GM12878 (cell line): ENCODE measurements around the gene SSR2. TPM values are rescaled to one million over a fixed set of nuclear protein-coding genes. Genes with fewer than 3 reads are reported as not detected.

Experiments
- BCL11A ChIP-seq: IDR thresholded peaks from 2 replicates; pipeline ENCODE4 v1.6.1; 2011; ENCODE audit warnings: low read depth, low read length
- BHLHE40 ChIP-seq, 2 experiments: fragments of 450-650 bp in 1 of 2; IDR thresholded peaks; 2 replicates each; pipeline ENCODE4 v1.6.1; 2011 to 2017; ENCODE audit warnings: low read depth in 2 of 2, borderline replicate concordance in 1 of 2, improper control_type of control experiment in 1 of 2, low read length in 1 of 2, mild to moderate bottlenecking in 1 of 2
- CHD1 ChIP-seq: IDR thresholded peaks from 2 replicates; pipeline ENCODE4 v1.6.1; 2012; ENCODE audit warnings: low read depth, low read length, improper control_type of control experiment
- E2F8 ChIP-seq: fragments of 450-650 bp; IDR thresholded peaks from 2 replicates; pipeline ENCODE4 v1.6.1; 2018; ENCODE audit warnings: mild to moderate bottlenecking, low read depth, moderate library complexity; ENCODE audit not compliant: partially characterized antibody
- EED ChIP-seq: sonication (generic); IDR thresholded peaks from 2 replicates; pipeline ENCODE4 v1.6.1; 2016; ENCODE audit warnings: antibody characterized with exemption, low read depth
- EGR1 ChIP-seq, 2 experiments: IDR thresholded peaks; 1 replicate in 1 of 2; 2 replicates in 1 of 2; pipeline ENCODE4 v1.6.1; 2011 to 2012; ENCODE audit warnings: low read depth in 2 of 2, low read length in 2 of 2, borderline replicate concordance in 1 of 2, mild to moderate bottlenecking in 1 of 2, moderate library complexity in 1 of 2
- HDAC2 ChIP-seq: fragments of 200-600 bp; sonication (generic); IDR thresholded peaks from 2 replicates; pipeline ENCODE4 v1.6.1; 2017
- MXI1 ChIP-seq: fragments of 150-350 bp; IDR thresholded peaks from 2 replicates; pipeline ENCODE4 v1.6.1; 2011; ENCODE audit warnings: low read depth, mild to moderate bottlenecking, inconsistent platforms, low read length, improper control_type of control experiment
- NFYA ChIP-seq: IDR thresholded peaks from 2 replicates; pipeline ENCODE4 v1.6.1; 2011; ENCODE audit warnings: low read depth, mild to moderate bottlenecking, low read length, improper control_type of control experiment, borderline replicate concordance
- NR2C2 ChIP-seq: IDR thresholded peaks from 2 replicates; pipeline ENCODE4 v1.6.1; 2011; ENCODE audit warnings: borderline replicate concordance, low read depth; ENCODE audit not compliant: control insufficient read depth, insufficient read length
- NRF1 ChIP-seq: conservative IDR thresholded peaks from 2 replicates; pipeline ENCODE4 v1.6.1; 2011; ENCODE audit warnings: mild to moderate bottlenecking, low read depth, low read length, improper control_type of control experiment
- POLR2AphosphoS5 ChIP-seq: IDR thresholded peaks from 2 replicates; pipeline ENCODE4 v1.6.1; 2011; ENCODE audit warnings: mild to moderate bottlenecking, low read length, inconsistent platforms
- RELB ChIP-seq: fragments of 450-650 bp; IDR thresholded peaks from 2 replicates; pipeline ENCODE4 v1.6.1; 2017; ENCODE audit warnings: low read depth, mild to moderate bottlenecking, moderate library complexity
- SIN3A ChIP-seq: IDR thresholded peaks from 2 replicates; pipeline ENCODE4 v1.6.1; 2012; ENCODE audit warnings: low read depth, low read length, improper control_type of control experiment
- TCF12 ChIP-seq: IDR thresholded peaks from 2 replicates; pipeline ENCODE4 v1.6.1; 2011; ENCODE audit warnings: low read depth, mild to moderate bottlenecking, low read length
- ZBTB40 ChIP-seq: fragments of 450-650 bp; IDR thresholded peaks from 2 replicates; pipeline ENCODE4 v1.6.1; 2016; ENCODE audit warnings: mild to moderate bottlenecking, moderate library complexity, borderline replicate concordance
- ZNF384 ChIP-seq: IDR thresholded peaks from 2 replicates; pipeline ENCODE4 v1.6.1; 2012; ENCODE audit warnings: low read depth, mild to moderate bottlenecking, low read length, improper control_type of control experiment, borderline replicate concordance
- ZSCAN29 ChIP-seq: fragments of 450-650 bp; IDR thresholded peaks from 2 replicates; pipeline ENCODE4 v1.6.1; 2017; ENCODE audit warnings: mild to moderate bottlenecking, moderate library complexity
- polyA plus RNA-seq, 11 experiments: library from polyadenylated mRNA; depleted of rRNA in 4 of 11; unstranded in 6 of 11; stranded (reverse) in 5 of 11; fragments of >200 nt; fragmentation: Nextera tagmentation in 4 of 11; fragmentation: Illumina TruSeq in 1 of 11; extraction: Ambion mirVana in 4 of 11; extraction: Trizol in 1 of 11; gene quantifications; 1 replicate in 1 of 11; 2 replicates in 10 of 11; pipeline versions ENCODE4 v1.2.1 to v1.2.3, GENCODE V29; 2011 to 2016; ENCODE audit warnings: inconsistent platforms in 2 of 11, missing spikeins in 2 of 11, low read depth in 1 of 11
- total RNA-seq, 4 experiments: library from RNA; depleted of rRNA in 3 of 4; stranded (reverse); fragments of >200 nt in 3 of 4; fragmentation: Illumina TruSeq in 1 of 4; extraction: Trizol in 1 of 4; gene quantifications; 2 replicates each; pipeline versions ENCODE4 v1.2.1 to v1.2.3, GENCODE V29; 2013 to 2021

SSR2 gene
- total and polyA plus RNA-seq, 10 of the 15 experiments (the other 5 are each of a cell fraction or from before 2014, with no cell fraction given) = 207 to 553 (median 315) TPM

GRCh38 chr1:156054500-156055280 is 33.9 kb upstream of the SSR2 start, which contains the start of gene LAMTOR2 (continued):
- TF ChIP-seq ZBTB40 = peak; percentile 78; the same call in 1 of the 2 replicates
- no peak for TF ChIP-seq NRF1
- no peak for TF ChIP-seq CHD1
- TF ChIP-seq EED = 0 out of 2 replicates have a peak, but pooled peaks have one; percentile 29
- 0 out of 2 replicates have a peak, but pooled peaks have one; percentile 33 for TF ChIP-seq HDAC2
- TF ChIP-seq NR2C2 = no peak
- peak; percentile 21; the same call in 1 of the 2 replicates for TF ChIP-seq TCF12
- TF ChIP-seq BHLHE40 (IDR thresholded peaks at IDR 0.05; ENCODE audit: borderline replicate concordance in 1 of 2, low read depth in 2 of 2, low read length in 1 of 2) = peak in 1 of 2 experiments; percentile 44; a peak in 1 of 4 replicates
- peak; percentile 74 for TF ChIP-seq SIN3A
- no peak for TF ChIP-seq NFYA
- no peak for TF ChIP-seq ZSCAN29
- peak; percentile 72; the same call in 1 of the 2 replicates for TF ChIP-seq POLR2AphosphoS5
- no peak for TF ChIP-seq BCL11A
- TF ChIP-seq E2F8 = no peak
- TF ChIP-seq EGR1 (IDR thresholded peaks at IDR 0.05; ENCODE audit: borderline replicate concordance in 1 of 2, low read depth in 2 of 2, low read length in 2 of 2) = peak in 1 of 2 experiments; percentile 49; a peak in 2 of 3 replicates
- TF ChIP-seq ZNF384 = no peak
- TF ChIP-seq RELB = peak; percentile 43
- TF ChIP-seq MXI1 = peak; percentile 95
